NCI-H526 treated with DMSO at 0.1 percent for 48 hours (cell line): ENCODE measurements around the gene RNASET2.

Experiments
- DNase-seq: peaks from one replicate; lab custom pipeline; 2025; lab: John Stamatoyannopoulos, UW

The RNASET2 gene

DNA sequence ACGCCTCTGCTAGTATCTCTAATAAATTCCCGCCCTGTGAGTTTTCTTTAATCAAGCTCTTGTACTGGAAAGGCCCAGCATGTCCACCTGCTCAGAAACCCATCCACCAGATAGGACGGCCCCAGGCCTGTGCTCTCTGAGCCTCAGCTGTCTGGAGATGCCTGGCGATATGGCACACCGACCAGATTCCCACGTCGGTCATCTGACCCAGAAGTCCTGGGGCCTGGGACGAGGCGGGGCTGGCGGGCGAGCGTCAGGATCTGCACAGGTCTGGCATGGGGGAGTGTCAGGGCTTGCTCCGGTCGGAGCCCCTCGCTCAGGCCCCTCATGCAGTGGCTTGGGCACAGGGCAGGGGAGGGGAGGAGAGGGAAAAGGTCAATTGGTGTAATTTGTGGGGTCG, 10.2 kb downstream of the RNASET2 start:
- no peak for DNase-seq

GRCh38 chr6:166944666-166945256, 11.6 kb downstream of the RNASET2 start:
- DNase-seq, result no peak

DNA sequence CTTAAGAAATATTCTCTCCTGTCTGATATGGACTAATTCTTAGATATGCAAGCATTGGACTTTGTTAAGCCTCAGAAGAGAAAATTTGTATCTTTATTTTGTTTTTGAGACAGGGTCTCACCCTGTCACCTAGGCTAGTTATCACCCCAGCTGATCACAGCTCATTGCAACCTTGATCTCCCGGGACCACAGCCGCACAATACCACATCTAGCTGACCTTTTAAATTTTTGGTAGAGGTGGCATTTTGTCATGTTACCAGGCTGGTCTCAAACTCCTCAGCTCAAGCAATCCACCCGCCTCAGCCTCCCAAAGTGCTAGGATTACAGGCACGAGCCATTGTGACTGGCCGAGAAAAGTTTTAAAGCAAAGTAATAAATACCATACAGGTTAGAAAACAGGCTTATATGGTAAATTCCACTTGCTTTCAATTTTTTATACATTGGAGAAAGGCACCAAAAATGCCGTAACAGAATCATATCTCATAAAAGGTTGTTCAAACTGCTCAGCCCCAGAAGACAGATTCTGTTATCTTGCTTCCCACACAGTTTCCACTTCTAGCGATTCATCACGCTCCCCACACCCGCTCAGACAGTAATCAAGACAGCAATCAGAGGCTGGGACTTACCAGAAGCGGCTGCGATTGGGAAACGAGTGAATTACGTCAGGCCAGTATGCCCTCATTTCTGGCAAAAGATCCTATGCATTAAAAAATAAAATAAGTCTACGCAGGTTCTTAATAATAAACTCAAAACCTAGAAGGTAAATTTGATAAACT, 13.8 kb downstream of the RNASET2 start:
- DNase-seq, result no peak

- DNase-seq, result no peak
Observed at GRCh38 chr6:166940643-166941068, 15.7 kb downstream of the RNASET2 start.

GRCh38 chr6:166939894-166940293, 16.5 kb downstream of the RNASET2 start:
- no peak for DNase-seq

DNA sequence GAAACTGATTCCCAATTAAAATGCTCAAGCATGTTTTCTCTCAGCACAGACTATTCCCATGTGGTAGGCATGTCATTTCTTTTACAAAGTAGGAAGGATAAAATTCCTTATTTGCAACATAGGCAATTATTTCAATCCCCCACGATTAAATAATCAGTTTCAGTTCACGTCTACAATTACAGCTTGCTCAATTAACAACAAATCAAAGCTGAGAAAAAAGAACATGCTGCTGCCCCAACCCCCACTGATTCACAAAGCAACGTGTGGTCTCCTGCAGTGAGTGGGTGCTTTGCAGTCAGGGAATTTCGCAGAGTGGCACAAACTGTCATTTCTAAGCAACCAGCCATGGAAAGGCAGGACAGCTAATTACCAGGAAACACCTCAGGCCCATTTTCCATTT, 17.0 kb downstream of the RNASET2 start:
- DNase-seq, result no peak

GRCh38 chr6:166938704-166939103, 17.6 kb downstream of the RNASET2 start:
- DNase-seq, result no peak

GRCh38 chr6:166938150-166938549, 18.2 kb downstream of the RNASET2 start:
- no peak for DNase-seq

- no peak for DNase-seq
Observed at GRCh38 chr6:166937746-166938145, 18.6 kb downstream of the RNASET2 start.

DNA sequence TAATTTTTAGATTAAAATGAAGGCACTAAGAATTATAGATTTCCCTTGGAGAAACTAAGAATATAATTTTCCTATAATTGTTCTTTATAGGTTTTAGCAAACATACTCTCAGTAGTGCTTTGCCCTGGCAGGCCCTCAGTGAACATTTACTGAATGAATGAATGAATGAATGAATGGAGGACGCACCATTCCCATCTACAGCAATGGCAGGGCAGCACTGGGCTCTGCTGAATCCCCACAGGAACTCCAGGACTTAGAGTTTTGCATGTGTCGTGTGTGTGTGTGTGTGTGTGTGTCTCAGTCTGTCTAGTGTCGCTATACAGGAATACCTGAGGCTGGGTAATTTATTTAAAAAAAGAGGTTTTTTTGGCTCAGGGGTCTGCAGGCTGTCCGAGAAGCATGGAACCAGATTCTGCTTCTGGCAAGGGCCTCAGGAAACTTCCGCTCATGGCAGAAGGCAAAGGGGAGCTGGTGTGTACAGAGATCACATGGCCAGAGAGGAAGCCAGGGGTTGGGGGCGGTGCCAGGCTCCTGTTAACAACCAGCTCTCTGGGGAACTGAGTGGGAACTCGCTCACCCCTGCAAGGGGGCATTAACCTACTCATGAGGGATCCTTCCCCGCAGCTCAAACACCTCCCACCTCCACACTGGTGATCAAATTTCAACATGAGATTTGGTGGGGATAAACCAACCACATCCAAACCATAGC, 20.1 kb downstream of the RNASET2 start:
- no peak for DNase-seq

GRCh38 chr6:166935353-166935752, 21.0 kb downstream of the RNASET2 start:
- DNase-seq, result no peak

DNA sequence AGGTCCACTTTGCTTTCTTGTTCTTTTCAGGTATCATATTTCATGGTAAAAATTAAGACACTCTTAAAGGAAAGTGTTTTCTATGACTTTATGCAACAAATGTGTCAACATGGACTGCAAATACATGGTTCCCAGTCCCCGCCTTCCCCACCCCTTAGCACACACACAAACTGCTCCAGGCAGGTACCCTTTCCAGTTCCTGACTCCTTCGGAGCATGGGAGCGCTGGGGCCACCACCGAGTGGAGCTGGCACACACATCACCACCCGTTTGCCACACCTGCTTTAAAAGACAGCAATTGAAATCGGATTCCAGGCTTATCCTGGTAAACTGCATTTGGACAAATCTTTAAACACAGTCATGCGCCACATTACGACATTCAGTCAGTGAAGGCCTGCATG, 22.2 kb downstream of the RNASET2 start:
- DNase-seq, result no peak

GRCh38 chr6:166933396-166933795, 23.0 kb downstream of the RNASET2 start:
- DNase-seq, result no peak

DNA sequence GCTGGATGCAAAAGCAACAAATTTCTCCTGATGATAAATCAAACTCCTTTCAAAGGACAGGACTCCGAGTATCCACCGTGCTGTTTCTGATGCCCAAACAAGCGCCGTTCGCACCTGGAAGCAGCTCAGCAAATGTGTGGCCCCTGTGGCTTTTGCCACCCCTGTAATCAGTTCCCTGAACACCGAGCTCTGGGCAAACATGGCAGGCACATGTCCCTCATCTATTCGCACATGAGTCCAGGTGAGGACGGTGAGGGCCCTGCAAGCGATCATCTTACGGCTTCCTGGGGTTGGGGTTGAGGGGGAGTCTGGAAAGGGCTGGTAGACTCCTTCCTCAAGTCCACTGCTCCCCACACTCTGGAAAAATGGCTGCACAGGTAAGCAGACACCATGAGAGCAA, 23.7 kb downstream of the RNASET2 start:
- DNase-seq, result no peak

DNA sequence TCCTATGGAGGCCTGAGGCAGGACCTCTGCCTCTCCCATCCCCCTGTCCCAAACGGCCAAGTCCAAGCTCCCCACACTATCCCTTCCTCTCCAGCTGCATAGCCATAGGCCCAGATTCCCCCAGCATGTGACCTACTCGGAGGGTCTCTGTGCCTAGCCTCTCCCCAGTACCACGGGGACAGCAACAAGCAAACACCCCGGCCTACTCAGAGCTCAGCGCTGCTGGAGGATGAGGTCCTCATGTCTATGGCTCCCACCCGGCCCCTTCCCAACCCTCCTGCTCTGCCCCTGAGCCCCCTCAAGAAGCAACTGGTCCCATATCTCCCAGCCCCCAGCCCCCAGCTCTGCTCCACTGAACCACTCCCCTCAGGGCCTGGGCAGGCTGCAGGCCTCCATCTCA, 24.2 kb downstream of the RNASET2 start:
- no peak for DNase-seq

DNA sequence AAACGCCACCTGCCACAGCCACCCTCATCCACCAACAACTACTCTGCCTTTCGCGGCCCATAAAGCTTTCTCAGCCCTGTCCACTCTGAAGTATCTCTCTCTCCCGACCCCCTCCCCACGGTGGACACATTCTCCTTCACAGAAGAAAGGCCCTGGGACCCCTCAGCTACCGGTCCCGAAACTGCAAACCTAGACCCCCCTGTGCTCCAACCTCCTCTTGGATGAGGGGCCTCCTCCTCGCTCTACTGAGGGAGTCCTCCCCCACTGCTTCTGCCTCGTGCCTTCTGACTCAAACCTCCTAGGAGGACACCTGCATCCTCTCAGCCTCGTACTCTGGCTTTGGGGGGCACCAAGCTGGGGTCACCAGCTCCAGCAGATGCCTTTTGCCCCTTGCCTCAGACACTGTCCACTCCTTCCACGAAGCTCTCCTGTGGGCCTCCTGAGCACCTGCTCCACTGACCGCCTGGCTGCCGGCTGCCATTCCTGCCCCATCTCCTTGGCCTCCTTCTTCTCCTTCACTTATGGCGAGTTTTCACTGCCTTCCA, 24.9 kb downstream of the RNASET2 start:
- no peak for DNase-seq

- no peak for DNase-seq
Observed at GRCh38 chr6:166930354-166930891, 25.9 kb downstream of the RNASET2 start.

DNA sequence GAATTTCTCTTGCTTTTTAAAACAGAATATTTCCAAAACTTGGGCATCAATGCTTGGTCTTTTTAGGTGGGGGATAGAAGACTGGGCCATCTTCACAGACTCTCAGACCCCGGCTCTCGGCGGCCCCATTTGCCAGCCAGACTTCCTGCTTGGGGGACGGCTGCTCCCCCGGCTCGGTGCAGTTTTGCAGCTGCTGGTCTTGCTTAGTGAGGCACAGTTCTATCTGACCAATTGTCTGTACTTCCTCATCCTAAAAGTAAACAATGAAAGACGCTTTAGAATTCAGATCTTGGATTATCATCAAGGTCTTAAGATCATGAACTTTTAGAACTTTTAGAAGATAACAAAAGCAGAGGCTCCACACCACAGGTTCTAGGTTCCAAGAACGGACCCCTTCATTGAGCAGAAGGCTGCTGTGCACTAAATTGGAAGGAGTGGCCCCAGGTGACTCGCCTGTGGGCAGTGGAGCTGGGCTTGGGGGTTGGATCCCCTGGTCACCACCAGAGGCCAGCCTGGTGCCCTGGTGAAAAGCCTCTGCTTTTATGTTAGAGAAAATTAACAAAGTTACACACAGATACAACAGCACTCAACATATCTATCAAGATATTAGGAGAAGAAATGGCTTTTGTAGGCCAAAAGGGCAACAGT, 26.7 kb downstream of the RNASET2 start:
- DNase-seq, result no peak

GRCh38 chr6:166928644-166929541, 27.5 kb downstream of the RNASET2 start:
- DNase-seq, result no peak

GRCh38 chr6:166927935-166928643, 28.3 kb downstream of the RNASET2 start:
- DNase-seq, result no peak
